Measurements from ENCODE around the gene ACOT9.
"Not testable (repeated sequence)": the region's sequence is repeated elsewhere in the genome, so short reads cannot be mapped to it uniquely, and the experiment has no call there.

The ACOT9 gene

DNA sequence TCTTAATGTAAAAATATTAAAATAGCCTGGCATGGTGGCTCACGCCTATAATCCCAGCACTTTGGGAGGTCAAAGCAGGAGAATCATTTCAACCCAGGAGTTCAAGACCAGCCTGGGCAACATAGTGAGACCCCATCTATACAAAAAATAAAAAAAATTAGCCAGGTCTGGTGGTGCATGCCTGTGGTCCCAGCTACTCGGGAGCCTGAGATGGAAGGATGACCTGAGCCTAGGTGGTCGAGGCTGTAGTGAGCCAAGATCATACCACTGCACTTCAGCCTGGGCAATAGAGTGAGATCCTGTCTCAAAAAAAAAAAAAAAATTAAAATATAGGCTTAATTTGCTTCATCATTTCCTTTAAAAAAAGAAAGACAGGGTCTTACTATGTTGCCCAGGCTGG lies 66.6 kb downstream of the ACOT9 start:
- not testable (repeated sequence) for DNase-seq

DNA sequence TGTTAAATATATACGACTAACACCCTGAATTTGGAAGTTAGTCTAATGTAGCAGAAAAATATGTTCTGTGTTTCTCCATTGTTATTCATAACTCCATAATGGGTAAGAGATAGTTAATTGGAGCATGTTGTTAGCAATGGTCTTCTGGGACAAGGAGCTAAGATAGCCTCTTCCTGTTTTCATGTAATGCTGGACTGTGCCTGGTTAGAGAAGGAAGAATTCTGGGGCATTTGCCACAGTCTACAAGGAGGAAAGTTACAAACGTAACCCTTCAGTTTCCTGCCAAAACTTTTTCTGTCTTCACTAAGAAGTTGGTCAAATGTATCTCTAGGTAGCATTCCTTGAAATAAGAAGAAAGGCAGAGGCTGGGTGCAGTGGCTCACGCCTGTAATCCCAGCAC lies 70.0 kb downstream of the ACOT9 start:
- no peak for DNase-seq

DNA sequence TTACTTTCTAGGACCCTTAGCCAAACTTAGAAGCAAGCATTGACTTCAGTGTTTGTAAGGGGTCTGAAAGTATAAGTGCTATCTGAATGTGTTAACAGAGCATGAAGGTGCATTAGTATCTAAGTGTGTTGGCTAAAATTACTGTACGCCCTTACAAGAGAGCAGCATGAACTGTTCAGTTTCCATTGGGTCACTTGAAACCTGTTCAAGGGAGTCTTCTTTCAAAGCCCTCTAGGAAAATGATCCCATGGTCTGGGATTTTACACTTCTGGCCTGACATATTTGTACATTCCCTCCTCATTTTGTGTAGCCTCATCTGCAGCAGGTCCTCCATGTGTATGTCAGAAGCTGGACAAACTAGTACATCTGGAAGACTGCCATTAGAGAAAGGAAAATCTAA lies 72.5 kb downstream of the ACOT9 start:
- DNase-seq = no peak

DNA sequence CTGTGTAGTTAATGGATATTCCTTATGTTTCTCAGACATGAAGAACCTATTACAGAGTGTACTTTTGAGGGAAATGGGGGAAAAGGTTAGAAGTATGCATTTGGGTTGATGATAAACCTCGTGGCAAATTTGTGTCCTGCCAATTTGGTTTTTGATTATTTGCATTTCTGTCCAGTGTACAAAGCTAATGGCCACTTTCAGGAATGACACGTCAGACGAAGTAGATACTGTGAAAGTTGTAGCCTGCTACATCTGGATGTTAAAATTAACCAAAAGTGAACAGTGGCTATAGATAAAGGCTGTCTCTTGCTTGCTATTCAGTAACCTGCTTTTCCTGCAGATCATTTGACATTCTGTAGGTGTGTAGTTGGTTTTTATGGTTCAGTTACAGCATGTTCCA lies 74.7 kb downstream of the ACOT9 start:
- no peak for DNase-seq

DNA sequence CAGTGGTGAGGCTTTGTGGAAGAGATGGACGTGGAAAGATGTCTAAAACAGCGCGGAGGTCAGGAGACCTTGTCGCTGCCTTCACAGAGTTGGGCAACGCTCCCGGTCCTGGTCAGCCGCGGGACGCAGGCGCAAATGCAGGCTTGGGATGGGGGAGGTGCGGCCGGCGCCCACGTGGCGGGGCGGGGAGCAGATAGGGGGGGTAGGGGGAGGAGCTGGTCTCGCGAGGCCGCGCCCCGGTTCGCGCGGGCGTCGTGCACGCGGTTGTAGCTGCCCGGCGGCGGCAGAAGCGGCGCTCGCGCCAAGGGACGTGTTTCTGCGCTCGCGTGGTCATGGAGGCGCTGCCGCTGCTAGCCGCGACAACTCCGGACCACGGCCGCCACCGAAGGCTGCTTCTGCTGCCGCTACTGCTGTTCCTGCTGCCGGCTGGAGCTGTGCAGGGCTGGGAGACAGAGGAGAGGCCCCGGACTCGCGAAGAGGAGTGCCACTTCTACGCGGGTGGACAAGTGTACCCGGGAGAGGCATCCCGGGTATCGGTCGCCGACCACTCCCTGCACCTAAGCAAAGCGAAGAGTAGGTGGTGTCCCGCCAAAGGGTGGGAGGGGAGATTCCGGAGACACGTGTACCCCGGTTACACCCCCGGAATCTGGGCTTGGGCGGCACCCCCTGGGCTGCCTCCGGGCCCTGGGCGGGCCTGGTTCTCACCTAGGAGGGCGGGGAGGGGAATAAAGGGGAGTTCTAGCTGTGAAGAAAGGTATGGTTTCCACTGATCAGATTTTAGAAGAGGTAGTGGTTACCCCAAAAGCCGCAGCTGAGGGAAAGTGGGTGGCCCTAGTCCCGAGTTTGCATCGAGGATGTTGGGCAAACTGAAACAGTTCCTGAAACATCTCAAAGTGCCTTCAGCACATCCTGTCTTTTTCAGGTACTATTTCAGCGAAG lies 75.6 kb downstream of the ACOT9 start, which contains the start of gene PRDX4:
Gene PRDX4, plus strand, starts transcription at position 255 of the 939 bp plus-strand sequence. Its CDS starts 78 bp downstream, at position 333.
- DNase-seq = peak; percentile 13

DNA sequence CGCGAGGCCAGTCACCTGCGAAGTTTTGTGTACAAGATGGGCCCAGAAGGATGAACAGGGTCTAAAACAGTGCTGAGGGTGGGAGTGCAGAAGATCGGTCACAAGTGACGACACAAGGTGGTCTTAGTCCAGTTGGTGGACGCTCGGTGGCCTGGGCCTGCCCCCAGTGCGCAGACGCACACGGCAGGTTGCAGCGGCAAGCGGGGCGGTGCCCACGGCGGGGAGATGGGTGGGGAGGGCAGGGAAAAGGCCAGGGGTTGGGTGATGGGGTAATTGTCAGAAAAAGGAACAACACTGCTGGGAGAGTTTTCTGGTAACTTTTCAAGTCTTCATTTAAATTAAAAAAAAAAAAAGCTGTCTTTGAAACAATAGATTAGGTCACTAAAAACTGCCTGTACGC lies 76.8 kb downstream of the ACOT9 start:
- no peak for DNase-seq

DNA sequence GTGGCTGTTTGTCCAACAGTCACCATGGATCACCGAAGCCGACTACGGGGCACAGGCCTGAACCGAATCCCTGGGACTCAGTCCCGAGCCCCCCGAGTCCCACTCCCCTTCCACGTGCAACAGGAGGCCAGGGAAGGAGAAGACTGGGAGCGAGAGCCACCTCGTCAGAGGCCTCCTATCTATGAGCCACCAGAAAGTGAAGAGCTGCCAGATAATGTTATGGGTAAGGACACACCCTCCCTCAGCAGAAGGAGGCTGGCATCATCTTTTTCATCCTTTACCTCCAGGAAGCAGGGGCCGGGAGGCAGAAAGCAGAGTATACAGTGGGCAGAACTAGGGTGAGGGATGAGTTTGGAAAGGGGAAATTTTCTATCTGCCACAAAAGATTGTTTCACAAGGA lies 78.6 kb downstream of the ACOT9 start:
- no peak for DNase-seq

DNA sequence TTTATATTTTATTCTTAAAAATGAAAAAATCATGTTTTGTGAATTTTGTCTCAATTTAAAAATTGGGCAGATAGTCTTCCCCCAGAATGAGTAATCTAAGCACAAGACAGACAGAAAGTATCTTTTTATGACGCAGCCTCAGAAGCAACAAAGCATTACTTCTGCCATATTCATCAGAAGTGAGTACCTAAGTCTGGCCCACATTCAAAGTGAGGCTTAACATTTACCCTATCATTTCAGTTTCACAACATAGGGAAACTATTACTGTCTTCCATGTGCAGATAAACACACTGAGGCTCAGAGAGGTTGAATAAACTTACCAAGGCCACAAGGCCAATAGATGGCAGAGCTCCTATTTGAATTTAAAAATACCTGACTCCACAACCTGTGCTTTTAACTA lies 80.2 kb downstream of the ACOT9 start:
- no peak for DNase-seq

DNA sequence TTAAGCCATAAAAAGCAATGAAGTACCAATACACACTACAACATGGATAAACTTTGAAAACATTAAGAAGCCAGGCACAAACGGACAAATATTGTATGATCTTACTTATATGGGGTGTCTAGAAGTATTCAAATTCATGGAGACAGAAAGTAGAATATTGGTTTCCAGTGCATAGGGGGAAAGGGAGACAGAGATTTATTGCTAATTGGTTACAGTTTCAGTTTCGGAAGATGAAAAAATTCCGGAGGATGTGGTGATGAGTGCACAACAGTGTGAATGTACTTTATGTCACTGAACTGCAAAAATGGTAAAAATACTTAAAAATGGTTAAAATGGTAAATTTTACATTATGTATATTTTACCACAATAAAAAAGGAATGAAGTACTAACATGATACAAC lies 80.9 kb downstream of the ACOT9 start:
- no peak for DNase-seq

DNA sequence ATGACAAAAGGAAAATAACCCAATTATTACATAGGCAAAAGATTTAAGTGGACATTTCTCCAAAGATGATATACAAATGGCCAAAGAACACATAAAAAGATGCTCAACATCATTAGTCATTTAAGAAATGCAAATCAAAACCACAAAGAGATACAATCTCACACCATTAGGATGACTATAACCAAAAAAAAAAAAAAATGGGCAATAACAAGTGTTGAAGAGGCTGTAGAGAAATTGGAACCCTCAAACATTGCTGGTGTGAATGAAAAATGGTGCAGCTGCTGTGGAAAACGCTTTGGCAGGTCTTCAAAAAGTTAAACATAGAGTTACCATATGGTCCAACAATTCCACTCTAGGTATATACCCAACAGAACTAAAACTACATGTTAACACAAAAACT lies 81.4 kb downstream of the ACOT9 start:
- DNase-seq = no peak

DNA sequence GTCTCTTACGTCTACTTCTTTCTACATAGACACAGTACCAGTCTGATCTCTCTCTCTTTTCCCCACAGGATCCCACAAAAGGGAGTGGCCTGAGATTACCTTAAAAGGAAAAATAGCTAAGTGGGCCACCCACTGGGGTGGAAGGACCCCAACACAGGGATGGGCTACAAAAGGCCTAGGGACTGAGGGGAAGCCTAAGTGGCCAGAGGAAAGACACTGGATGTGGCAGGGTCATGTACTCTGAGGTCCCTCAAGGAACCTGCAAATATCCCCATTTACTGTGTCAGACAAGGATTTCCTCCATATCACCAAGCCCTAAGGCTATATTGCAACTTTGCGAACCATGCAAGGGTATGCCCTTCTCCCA lies 82.3 kb downstream of the ACOT9 start:
- DNase-seq = no peak

DNA sequence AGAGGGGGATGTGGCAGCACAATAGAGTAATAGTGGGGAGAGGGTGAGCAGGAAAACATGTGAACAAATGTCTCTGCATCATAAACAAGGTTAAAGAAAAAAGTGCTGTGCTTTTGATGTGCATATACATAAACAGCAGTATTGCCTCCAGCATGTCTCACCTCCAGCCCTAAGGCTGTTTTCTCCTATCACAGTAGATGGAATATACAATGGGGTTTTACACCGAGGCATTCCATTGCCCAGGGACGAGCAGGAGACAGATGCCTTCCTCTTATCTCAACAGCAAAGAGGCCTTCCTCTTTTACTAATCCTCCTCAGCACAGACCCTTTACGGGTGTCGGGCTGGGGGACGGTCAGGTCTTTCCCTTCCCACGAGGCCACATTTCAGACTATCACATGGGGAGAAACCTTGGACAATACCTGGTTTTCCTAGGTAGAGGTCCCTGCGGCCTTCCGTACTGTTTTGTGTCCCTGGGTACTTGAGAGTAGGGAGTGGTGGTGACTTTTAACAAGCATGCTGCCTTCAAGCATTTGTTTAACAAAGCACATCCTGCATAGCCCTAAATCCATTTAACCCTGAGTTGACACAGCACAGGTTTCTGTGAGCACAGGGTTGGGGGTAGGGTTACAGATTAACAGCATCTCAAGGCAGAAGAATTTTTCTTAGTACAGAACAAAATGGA lies 82.9 kb downstream of the ACOT9 start:
- DNase-seq = not testable (repeated sequence)

DNA sequence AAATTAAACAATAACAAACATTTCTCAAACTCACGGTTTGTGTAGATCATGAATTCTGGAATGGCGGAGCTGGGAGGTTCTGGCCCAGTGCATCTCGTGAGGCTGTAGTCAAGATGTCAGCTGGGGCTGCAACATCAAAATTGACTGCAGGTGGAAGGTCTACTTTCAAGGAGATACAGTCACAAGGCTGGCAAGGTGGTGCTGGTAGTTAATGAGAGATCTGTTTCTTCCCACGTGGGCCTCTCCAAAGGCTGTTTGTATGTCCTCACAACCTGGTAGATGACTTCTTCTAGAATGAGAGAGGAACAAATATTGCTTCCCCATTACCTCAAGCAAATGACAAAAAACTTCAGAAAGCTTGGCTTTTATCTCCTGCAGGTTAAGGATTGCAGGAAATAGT lies 83.7 kb downstream of the ACOT9 start:
- DNase-seq = no peak

DNA sequence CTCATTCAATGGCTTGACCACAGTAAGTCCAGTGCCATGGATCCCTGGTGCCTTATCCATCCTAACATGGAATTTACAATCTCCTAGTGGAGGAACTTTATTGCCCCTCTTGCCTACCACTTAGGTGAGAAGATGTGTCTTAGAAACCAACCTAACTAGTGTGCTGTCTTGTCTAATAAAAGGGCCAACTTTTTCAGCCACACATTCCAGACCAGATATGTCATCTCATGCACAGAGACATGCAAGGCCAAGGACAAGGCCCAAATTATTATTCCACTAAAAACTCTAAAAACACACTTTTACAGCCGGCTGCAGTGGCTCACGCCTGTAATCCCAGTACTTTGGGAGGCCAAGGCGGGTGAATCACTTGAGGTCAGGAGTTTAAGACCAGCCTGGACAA lies 86.4 kb downstream of the ACOT9 start:
- DNase-seq = no peak

DNA sequence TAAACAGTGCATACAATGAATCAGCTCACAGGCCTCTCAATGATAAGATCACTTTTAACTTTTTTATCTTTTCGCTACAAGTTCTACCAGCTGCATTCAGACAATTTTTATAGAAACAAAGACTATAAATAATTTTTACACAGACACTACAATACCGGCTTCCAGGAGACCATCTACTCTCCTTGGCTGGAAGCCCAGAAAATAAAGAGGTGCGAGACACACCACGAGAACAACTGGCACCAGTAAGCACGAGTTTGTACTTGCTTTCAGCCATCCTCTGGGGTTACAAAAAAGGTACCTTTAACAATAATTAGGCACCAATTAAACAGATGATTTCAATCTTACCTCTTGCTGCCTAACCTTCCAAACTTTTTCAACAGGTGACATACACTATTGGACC lies 87.0 kb downstream of the ACOT9 start:
- DNase-seq = no peak

All from cortex of kidney (tissue), 1 donor.